CD4-positive, alpha-beta memory T cell (primary cell): ENCODE data around the gene FBXW8. TPM values are rescaled to one million over a fixed set of nuclear protein-coding genes. Genes with fewer than 3 reads are reported as not detected.

Experiments
- CTCF ChIA-PET: fragments of 350-600 bp; sonication (Branson Sonifier 250); formaldehyde crosslinking; loops from one replicate; lab custom pipeline; 2021; ENCODE audit warnings: inconsistent platforms; ENCODE audit not compliant: partially characterized antibody; lab: Charles Lee
- POLR2A ChIA-PET: fragments of 350-600 bp; sonication (Branson Sonifier 250); formaldehyde crosslinking; loops from one replicate; lab custom pipeline; 2021; ENCODE audit not compliant: partially characterized antibody; lab: Charles Lee
- DNase-seq, 5 donors: peaks; one replicate each; pipeline versions ENCODE4 v3.0.0 to v3.0.0-alpha.2; 2020 to 2022; ENCODE audit warnings: mixed read lengths in 1 of 5
- H3K27ac ChIP-seq: one replicate; pipeline ENCODE4 v1.7.0; 2013; ENCODE audit warnings: low read depth, low read length
- H3K27me3 ChIP-seq: 2 replicates; pipeline ENCODE4 v1.7.0; 2013; ENCODE audit warnings: mild to moderate bottlenecking, low read length, moderate library complexity; ENCODE audit not compliant: insufficient read depth
- H3K36me3 ChIP-seq: 2 replicates; pipeline ENCODE4 v1.7.0; 2013; ENCODE audit warnings: mild to moderate bottlenecking, low read length, moderate library complexity; ENCODE audit not compliant: insufficient read depth
- H3K4me1 ChIP-seq: 2 replicates; pipeline ENCODE4 v1.7.0; 2013; ENCODE audit warnings: mild to moderate bottlenecking, low read length, moderate library complexity; ENCODE audit not compliant: insufficient read depth
- H3K4me3 ChIP-seq, 2 donors: one replicate each; pipeline ENCODE4 v1.7.0; 2013; ENCODE audit warnings: low read length in 2 of 2, mild to moderate bottlenecking in 1 of 2
- H3K9me3 ChIP-seq, 2 donors: one replicate each; pipeline ENCODE4 v1.7.0; 2013; ENCODE audit warnings: low read length in 2 of 2, control low read depth in 1 of 2; ENCODE audit not compliant: control insufficient read depth in 1 of 2
- H3K27ac Mint-ChIP-seq, 7 donors: one replicate each; pipeline ENCODE4 v1.8.0; 2020 to 2021; ENCODE audit warnings: mixed read lengths in 7 of 7, mild to moderate bottlenecking in 6 of 7, inconsistent platforms in 3 of 7, moderate library complexity in 3 of 7
- H3K27me3 Mint-ChIP-seq, 2 donors: one replicate each; pipeline ENCODE4 v1.8.0; 2020 to 2021; ENCODE audit warnings: mixed read lengths in 2 of 2
- H3K36me3 Mint-ChIP-seq, 2 donors: one replicate each; pipeline ENCODE4 v1.8.0; 2020 to 2021; ENCODE audit warnings: mixed read lengths in 2 of 2, inconsistent platforms in 1 of 2, mild to moderate bottlenecking in 1 of 2
- H3K4me1 Mint-ChIP-seq, 4 donors: one replicate each; pipeline ENCODE4 v1.8.0; 2020 to 2021; ENCODE audit warnings: mixed read lengths in 4 of 4, mild to moderate bottlenecking in 1 of 4
- H3K4me3 Mint-ChIP-seq, 8 donors: one replicate each; pipeline ENCODE4 v1.8.0; 2020 to 2021; ENCODE audit warnings: mixed read lengths in 8 of 8, mild to moderate bottlenecking in 7 of 8, moderate library complexity in 6 of 8, inconsistent platforms in 3 of 8
- H3K9me3 Mint-ChIP-seq, 8 donors: one replicate each; pipeline ENCODE4 v1.8.0; 2020 to 2021; ENCODE audit warnings: mixed read lengths in 8 of 8, mild to moderate bottlenecking in 5 of 8, inconsistent platforms in 3 of 8, moderate library complexity in 1 of 8
- intact Hi-C: fragments of 100-400 bp; cut with micrococcal nuclease; formaldehyde crosslinking; loops from one replicate; pipeline ENCODE4 v1.15.1; 2023
- polyA plus RNA-seq, 2 donors: library from polyadenylated mRNA; unstranded; fragments of 300-500 nt; fragmentation: Illumina TruSeq; gene quantifications; one replicate each; pipeline ENCODE4 v1.2.3, GENCODE V29; 2021
- total RNA-seq, 2 experiments: library from RNA; stranded (reverse); gene quantifications; one replicate each; pipeline ENCODE4 v1.2.3, GENCODE V29; 2021

FBXW8 gene
- total and polyA plus RNA-seq, 4 experiments from 2014 or later = 2.3 to 10.2 (median 7.0) TPM

DNA sequence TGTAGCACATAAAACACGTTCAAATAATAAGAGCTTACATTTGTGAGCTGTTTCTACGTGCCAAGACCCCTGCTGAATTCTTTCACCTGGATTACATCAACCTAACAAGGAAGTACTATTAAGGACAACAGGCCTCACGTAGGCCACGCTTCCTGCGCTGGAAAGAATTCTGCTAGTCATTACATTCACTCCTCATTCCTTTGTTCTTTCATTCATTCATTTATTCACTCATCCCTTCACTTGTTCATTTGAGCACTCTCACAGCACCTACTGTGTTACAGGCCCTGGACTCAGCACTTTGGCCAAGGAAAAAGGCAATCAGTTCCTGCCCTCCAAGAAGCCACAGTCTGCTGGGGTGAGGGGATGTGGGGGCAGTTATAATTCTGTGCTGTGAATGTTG is 160.3 kb downstream of the FBXW8 start:
- no peak for DNase-seq

DNA sequence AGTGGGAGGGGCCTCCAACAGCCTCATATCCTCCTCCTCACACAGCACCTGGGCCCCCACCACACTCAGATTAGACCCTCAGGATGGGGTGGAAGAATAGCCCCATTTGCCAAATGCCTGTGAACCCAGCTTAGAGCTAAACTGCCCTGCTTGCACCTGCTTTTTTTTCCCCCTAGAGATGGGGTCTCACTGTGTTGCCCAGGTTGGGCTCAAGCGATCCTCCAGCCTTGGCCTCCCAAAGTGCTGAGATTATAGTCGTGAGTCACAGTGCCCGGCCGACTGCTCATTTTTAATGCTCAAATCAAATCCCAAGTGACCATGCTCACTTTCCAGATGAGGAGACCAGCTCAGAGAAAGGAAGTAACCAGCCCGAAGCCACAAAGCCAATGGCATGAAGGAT is 161.4 kb downstream of the FBXW8 start:
- no peak overlapping the region for H3K27ac Mint-ChIP-seq
- no peaks in the 10 kb centered on the region for H3K9me3 Mint-ChIP-seq
- H3K4me3 Mint-ChIP-seq = no peak overlapping the region
- no peaks in the 10 kb centered on the region for H3K9me3 ChIP-seq
- peaks cover 2 to 6% (median 4%) of the 10 kb centered on the region in 4 donors for H3K4me1 Mint-ChIP-seq
- H3K27me3 ChIP-seq = no peaks in the 10 kb centered on the region
- intact Hi-C loops = no loop called here
- no peaks in the 10 kb centered on the region for H3K36me3 Mint-ChIP-seq
- no peaks in the 10 kb centered on the region for H3K27me3 Mint-ChIP-seq
- no peak overlapping the region for H3K27ac ChIP-seq
- DNase-seq = no peak
- CTCF ChIA-PET = interaction anchor here (1.6 kb wide), 1 partner anchor 9 kb away, joined by 4 read pairs; no protein-coding TSS in a partner anchor
- POLR2A ChIA-PET = no interaction called here
- H3K36me3 ChIP-seq = no peaks in the 10 kb centered on the region
- H3K4me1 ChIP-seq = peaks cover 4% of the 10 kb centered on the region
- H3K4me3 ChIP-seq = no peak overlapping the region

More for the DNA sequence above, 160.3 kb downstream of the FBXW8 start:
- H3K4me3 Mint-ChIP-seq = no peak overlapping the region
- Histone ChIP-seq H3K36me3 (no peaks in the 10 kb centered on the region), H3K27me3 (no peaks in the 10 kb centered on the region), H3K27ac (no peak overlapping the region), H3K9me3 (no peaks in the 10 kb centered on the region), H3K4me3 (no peak overlapping the region), H3K4me1 (no peaks in the 10 kb centered on the region)
- peaks cover 0 to 5% (median 0%) of the 10 kb centered on the region in 4 donors for H3K4me1 Mint-ChIP-seq
- no peaks in the 10 kb centered on the region for H3K36me3 Mint-ChIP-seq
- no peaks in the 10 kb centered on the region for H3K9me3 Mint-ChIP-seq
- H3K27me3 Mint-ChIP-seq = no peaks in the 10 kb centered on the region
- intact Hi-C loops = no loop called here
- no peak overlapping the region for H3K27ac Mint-ChIP-seq
- ChIA-PET POLR2A (no interaction called here), CTCF (interaction anchor here (1.6 kb wide), 1 partner anchor 10 kb away, joined by 4 read pairs; no protein-coding TSS in a partner anchor)

DNA sequence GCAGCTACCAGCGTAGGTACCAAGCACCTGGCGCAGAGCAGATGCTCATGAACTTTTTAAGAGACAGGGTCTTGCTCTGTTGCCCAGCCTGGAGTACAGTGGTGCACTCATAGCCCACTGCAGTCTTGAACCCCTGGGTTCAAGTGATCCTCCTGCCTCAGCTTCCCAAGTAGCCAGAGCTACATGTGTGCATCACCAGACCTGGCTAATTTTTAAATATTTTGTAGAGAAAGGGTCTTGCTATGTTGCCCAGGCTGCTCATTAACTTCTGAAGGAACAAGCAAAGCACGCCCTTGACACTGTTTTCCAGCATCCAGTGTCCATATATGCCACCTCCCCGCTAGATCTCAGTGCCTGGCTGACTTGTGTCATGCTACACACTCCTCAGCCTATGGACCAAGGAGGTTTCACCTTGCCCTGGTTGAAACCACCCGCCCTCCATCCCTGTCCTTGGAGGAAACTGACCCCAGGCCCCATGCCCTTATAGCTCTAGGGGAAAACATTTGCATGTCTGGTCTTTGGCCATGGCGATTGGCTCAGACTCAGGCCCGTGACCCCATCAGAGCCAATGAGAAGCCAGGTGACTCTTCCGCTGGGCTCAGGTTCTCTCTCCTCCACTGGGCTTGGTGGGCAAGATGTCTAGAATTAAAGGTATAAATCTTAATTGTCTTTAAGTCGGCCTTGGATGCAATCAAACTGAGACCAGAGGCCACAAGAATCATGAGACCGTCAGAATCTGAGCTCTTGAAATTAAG is 162.2 kb downstream of the FBXW8 start:
- H3K27me3 Mint-ChIP-seq = no peaks in the 10 kb centered on the region
- no peaks in the 10 kb centered on the region for H3K27me3 ChIP-seq
- CTCF ChIA-PET = no interaction called here
- no peaks in the 10 kb centered on the region for H3K9me3 Mint-ChIP-seq
- no peaks in the 10 kb centered on the region for H3K9me3 ChIP-seq
- peaks cover 6% of the 10 kb centered on the region for H3K4me1 ChIP-seq
- no peak overlapping the region for H3K4me3 ChIP-seq
- no peak overlapping the region for H3K27ac ChIP-seq
- no peak overlapping the region for H3K27ac Mint-ChIP-seq
- peaks cover 4 to 9% (median 6%) of the 10 kb centered on the region in 4 donors for H3K4me1 Mint-ChIP-seq
- no peak overlapping the region for H3K4me3 Mint-ChIP-seq
- no peak for DNase-seq
- H3K36me3 ChIP-seq = no peaks in the 10 kb centered on the region
- intact Hi-C loops = no loop called here
- POLR2A ChIA-PET = no interaction called here
- no peaks in the 10 kb centered on the region for H3K36me3 Mint-ChIP-seq

DNA sequence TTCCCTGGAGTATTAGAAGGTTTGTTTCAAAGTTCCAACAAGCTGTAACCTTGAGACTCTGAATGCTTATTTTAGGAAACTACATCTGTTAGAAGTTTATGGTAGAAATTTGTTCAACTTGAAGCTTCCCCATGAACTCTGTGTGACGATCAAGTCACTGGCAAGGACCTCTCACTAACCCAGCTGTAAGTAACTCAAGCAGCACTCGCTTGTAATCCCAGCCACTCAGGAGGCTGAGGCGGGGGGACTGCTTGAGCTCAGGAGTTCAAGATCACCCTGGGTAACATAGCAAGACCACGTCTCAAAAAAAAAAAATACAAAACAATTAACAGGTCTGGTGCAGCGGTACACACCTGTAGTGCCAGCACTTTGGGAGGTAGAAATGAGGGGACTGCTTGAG is 162.9 kb downstream of the FBXW8 start:
- Histone ChIP-seq H3K4me1 (peaks cover 6% of the 10 kb centered on the region), H3K36me3 (no peaks in the 10 kb centered on the region), H3K9me3 (no peaks in the 10 kb centered on the region), H3K27me3 (no peaks in the 10 kb centered on the region), H3K4me3 (no peak overlapping the region), H3K27ac (no peak overlapping the region)
- Mint-ChIP-seq H3K27me3 (no peaks in the 10 kb centered on the region), H3K9me3 (no peaks in the 10 kb centered on the region), H3K4me3 (no peak overlapping the region), H3K4me1 (peaks cover 4 to 9% (median 6%) of the 10 kb centered on the region in 4 donors), H3K27ac (no peak overlapping the region), H3K36me3 (no peaks in the 10 kb centered on the region)
- no peak for DNase-seq
- CTCF ChIA-PET = no interaction called here
- POLR2A ChIA-PET = no interaction called here
- intact Hi-C loops = no loop called here

DNA sequence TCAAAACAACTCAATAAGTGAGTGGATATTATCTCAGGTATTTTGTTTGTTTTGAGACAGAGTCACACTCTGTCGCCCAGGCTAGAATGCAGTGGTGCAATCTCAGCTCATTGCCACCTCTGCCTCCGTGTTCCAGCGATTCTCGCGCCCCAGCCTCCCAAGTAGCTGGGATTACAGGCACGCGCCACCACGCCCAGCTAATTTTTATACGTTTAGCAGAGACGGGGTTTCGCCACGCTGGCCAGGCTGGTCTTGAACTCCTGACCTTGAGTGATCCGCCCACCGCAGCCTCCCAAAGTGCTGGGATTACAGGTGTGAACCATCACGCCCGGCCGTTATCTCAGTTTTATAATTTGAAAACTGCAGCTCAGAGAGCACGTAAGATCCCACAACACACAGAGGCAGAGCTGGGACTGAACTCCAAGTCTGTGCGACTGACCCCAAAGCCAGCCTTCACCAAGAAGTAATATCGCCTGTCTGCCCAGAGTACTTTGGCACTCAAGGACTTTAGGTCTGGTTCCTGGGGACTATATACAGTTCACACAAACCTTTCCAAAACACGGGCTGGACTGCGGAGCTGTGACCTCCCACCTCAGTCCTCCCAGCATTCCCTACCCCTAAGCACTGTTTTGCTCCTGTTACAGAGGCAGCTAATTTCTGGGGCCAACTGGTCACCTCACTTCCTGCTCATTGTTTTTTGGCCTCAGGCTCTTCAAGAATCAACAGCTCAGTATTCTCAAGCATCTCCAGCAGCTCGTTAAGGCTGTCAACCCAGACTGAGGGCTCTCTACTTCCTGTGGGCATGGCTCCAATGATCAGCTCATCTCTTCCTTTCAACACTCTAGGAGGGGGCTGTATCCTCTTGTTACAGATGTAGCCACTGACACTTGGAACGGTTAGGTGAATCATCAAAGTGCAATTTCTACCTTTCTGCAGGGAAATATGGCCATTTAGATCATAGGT is 165.9 kb downstream of the FBXW8 start:
- H3K27ac ChIP-seq = no peak overlapping the region
- DNase-seq = no peak
- no peaks in the 10 kb centered on the region for H3K36me3 ChIP-seq
- Mint-ChIP-seq H3K4me3 (no peak overlapping the region), H3K27ac (no peak overlapping the region), H3K4me1 (peaks cover 4 to 9% (median 6%) of the 10 kb centered on the region in 4 donors), H3K27me3 (no peaks in the 10 kb centered on the region), H3K9me3 (no peaks in the 10 kb centered on the region), H3K36me3 (no peaks in the 10 kb centered on the region)
- H3K4me3 ChIP-seq = no peak overlapping the region
- H3K27me3 ChIP-seq = no peaks in the 10 kb centered on the region
- H3K9me3 ChIP-seq = no peaks in the 10 kb centered on the region
- ChIA-PET CTCF (interaction anchor here (0.8 kb wide), 1 partner anchor 136 kb away, joined by 3 read pairs; no protein-coding TSS in a partner anchor), POLR2A (no interaction called here)
- intact Hi-C loops = no loop called here
- peaks cover 6% of the 10 kb centered on the region for H3K4me1 ChIP-seq

DNA sequence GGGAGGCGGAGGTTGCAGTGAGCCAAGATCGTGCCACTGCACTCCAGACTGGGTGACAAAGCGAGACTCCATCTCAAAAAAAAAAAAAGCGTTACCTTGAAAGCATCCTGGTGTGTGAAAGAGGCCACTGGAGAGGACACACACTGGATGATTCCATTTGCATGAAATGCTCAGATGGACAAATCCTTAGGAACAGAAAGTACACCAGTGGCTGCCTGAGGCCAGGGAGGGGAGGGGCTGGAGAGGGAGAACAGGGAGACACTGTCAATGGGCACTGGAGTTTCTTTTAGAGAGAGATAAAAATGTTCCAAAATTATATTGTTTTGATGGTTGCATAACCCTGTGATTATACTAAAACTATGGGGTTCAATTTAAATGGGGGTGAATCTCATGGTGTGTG is 168.7 kb downstream of the FBXW8 start:
- CTCF ChIA-PET = no interaction called here
- POLR2A ChIA-PET = no interaction called here
- Histone ChIP-seq H3K27me3 (no peaks in the 10 kb centered on the region), H3K27ac (no peak overlapping the region), H3K36me3 (no peaks in the 10 kb centered on the region), H3K4me1 (peaks cover 6% of the 10 kb centered on the region), H3K9me3 (no peaks in the 10 kb centered on the region), H3K4me3 (no peak overlapping the region)
- no peak overlapping the region for H3K27ac Mint-ChIP-seq
- H3K4me1 Mint-ChIP-seq = peaks cover 4 to 9% (median 6%) of the 10 kb centered on the region in 4 donors
- intact Hi-C loops = no loop called here
- H3K9me3 Mint-ChIP-seq = no peaks in the 10 kb centered on the region
- H3K36me3 Mint-ChIP-seq = no peaks in the 10 kb centered on the region
- DNase-seq = no peak
- no peaks in the 10 kb centered on the region for H3K27me3 Mint-ChIP-seq
- H3K4me3 Mint-ChIP-seq = no peak overlapping the region

DNA sequence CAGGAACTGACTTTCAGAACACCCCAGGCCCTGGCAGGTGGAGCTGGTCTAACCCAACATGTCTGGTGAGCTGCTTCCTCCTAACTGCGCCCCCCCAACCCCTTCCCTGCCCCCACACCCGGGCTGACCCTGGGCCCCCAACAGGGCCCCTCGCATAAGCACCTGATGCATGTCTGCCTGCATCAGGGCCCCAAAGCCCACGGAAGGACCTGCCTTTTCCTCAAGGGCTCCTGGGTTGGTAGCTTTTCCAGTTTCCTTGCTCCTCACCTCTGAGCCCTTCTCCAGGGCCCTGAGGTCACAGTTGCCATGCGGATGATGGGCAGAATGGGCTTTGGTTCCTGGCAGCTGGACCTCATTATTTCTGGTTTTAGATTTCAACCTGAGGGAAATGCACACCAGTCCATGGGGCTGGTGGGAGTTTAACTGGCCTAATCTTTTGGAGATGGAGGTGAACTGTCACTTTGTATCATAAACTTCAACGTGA is 170.0 kb downstream of the FBXW8 start:
- Mint-ChIP-seq H3K9me3 (no peaks in the 10 kb centered on the region), H3K27me3 (no peaks in the 10 kb centered on the region), H3K27ac (no peak overlapping the region), H3K4me3 (no peak overlapping the region), H3K36me3 (no peaks in the 10 kb centered on the region), H3K4me1 (peaks cover 4 to 9% (median 6%) of the 10 kb centered on the region in 4 donors)
- H3K27me3 ChIP-seq = no peaks in the 10 kb centered on the region
- CTCF ChIA-PET = interaction anchor here (1.0 kb wide), 1 partner anchor 9 kb away, joined by 4 read pairs; no protein-coding TSS in a partner anchor
- H3K36me3 ChIP-seq = no peaks in the 10 kb centered on the region
- DNase-seq = no peak
- intact Hi-C loops = no loop called here
- H3K4me1 ChIP-seq = peaks cover 6% of the 10 kb centered on the region
- no peak overlapping the region for H3K4me3 ChIP-seq
- H3K9me3 ChIP-seq = no peaks in the 10 kb centered on the region
- POLR2A ChIA-PET = no interaction called here
- no peak overlapping the region for H3K27ac ChIP-seq
